Caco-2 (cell line): ENCODE results near the gene DPP10. TPM values are rescaled to one million over a fixed set of nuclear protein-coding genes. Genes with fewer than 3 reads are reported as not detected.

Experiments used
- BruUV-seq: library from RNA; stranded (reverse); fragments of 400-500 nt; replicated peaks from 2 replicates; lab custom pipeline; 2021; lab: Mats Ljungman, UMichigan
- CTCF ChIA-PET: fragments of 300-600 bp; sonication (Branson Sonifier 250); formaldehyde crosslinking; loops from one replicate; lab custom pipeline; 2022; ENCODE audit warnings: antibody characterized with exemption; lab: Charles Lee
- POLR2A ChIA-PET: fragments of 300-600 bp; sonication (Branson Sonifier 250); formaldehyde crosslinking; loops from one replicate; lab custom pipeline; 2022; ENCODE audit warnings: antibody characterized with exemption; lab: Charles Lee
- DNase-seq, 2 experiments: peaks; one replicate each; pipeline versions ENCODE4 v3.0.0 to v3.0.0-alpha.2; 2020 to 2022
- H3K27me3 ChIP-seq: replicated peaks from 2 replicates; pipeline ENCODE4 v1.6.0; 2011; ENCODE audit warnings: low read length; ENCODE audit not compliant: control insufficient read depth, insufficient read depth
- H3K36me3 ChIP-seq: 2 replicates; pipeline ENCODE4 v1.5.1; 2011; ENCODE audit warnings: low read length; ENCODE audit not compliant: control insufficient read depth, insufficient read depth
- H3K4me1 ChIP-seq: fragments of 250-450 bp; sonication (Bioruptor Pico); 2 replicates; pipeline ENCODE4 v1.5.1; 2020; ENCODE audit warnings: mild to moderate bottlenecking
- H3K4me3 ChIP-seq: 2 replicates; pipeline ENCODE4 v1.5.1; 2011; ENCODE audit warnings: low read depth, mild to moderate bottlenecking, control low read depth, low read length
- H3K9me3 ChIP-seq: fragments of 250-450 bp; sonication (Bioruptor Pico); 2 replicates; pipeline ENCODE4 v1.5.1; 2020; ENCODE audit warnings: mild to moderate bottlenecking, moderate library complexity
- H3K27ac Mint-ChIP-seq: one replicate; pipeline ENCODE4 v1.8.0; 2022; ENCODE audit warnings: mixed read lengths; ENCODE audit not compliant: unreplicated experiment
- H3K27me3 Mint-ChIP-seq: one replicate; pipeline ENCODE4 v1.8.0; 2022; ENCODE audit warnings: mixed read lengths; ENCODE audit not compliant: insufficient read depth, unreplicated experiment
- H3K36me3 Mint-ChIP-seq: one replicate; pipeline ENCODE4 v1.8.0; 2022; ENCODE audit warnings: mild to moderate bottlenecking, mixed read lengths; ENCODE audit not compliant: insufficient read depth, unreplicated experiment
- H3K4me1 Mint-ChIP-seq: one replicate; pipeline ENCODE4 v1.8.0; 2022; ENCODE audit warnings: low read depth, mixed read lengths; ENCODE audit not compliant: unreplicated experiment
- H3K4me3 Mint-ChIP-seq: one replicate; pipeline ENCODE4 v1.8.0; 2022; ENCODE audit warnings: mild to moderate bottlenecking, moderate library complexity, mixed read lengths; ENCODE audit not compliant: unreplicated experiment
- H3K9me3 Mint-ChIP-seq: one replicate; pipeline ENCODE4 v1.8.0; 2022; ENCODE audit warnings: mixed read lengths; ENCODE audit not compliant: unreplicated experiment
- intact Hi-C: fragments of 100-400 bp; cut with micrococcal nuclease; formaldehyde crosslinking; loops from one replicate; pipeline ENCODE4 v1.10.0; 2022; ENCODE audit not compliant: unreplicated experiment
- total RNA-seq: library from RNA; stranded (reverse); gene quantifications from 2 replicates; pipeline ENCODE4 v1.2.3, GENCODE V29; 2022
- TF ChIP-seq, protein P1 (sequence below), 2 experiments: fragments of 200-600 bp in 1 of 2; IDR thresholded peaks; 1 replicate in 1 of 2; 2 replicates in 1 of 2; pipeline versions ENCODE4 v1.5.1 to v1.8.0; 2011 to 2022; ENCODE audit warnings: antibody characterized with exemption in 1 of 2, control low read depth in 1 of 2, inconsistent platforms in 1 of 2, low read depth in 1 of 2, low read length in 1 of 2, mild to moderate bottlenecking in 1 of 2, moderate library complexity in 1 of 2; ENCODE audit not compliant: insufficient read depth in 1 of 2, severe bottlenecking in 1 of 2, unreplicated experiment in 1 of 2

DPP10 gene
- total RNA-seq, 1 experiment from 2014 or later = not detected

DNA sequence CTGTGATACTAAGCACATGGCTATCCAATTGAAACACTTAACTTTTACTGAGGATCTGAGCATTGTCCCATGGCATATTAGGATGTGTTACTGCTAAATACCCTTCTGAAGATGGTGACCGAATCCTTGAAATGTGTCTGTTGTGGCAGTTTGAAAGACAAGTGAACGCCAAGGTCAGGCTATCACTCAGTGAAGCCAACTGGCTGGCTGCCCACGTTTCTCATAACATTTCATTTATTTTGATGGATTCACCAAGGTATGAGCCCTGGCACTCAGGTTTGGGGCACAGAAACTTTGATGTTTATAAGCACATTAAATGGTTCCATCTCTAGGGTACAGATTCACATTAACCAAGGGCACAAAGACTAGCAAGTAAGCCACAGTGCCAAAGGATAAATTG is 850.3 kb downstream of the DPP10 start:
- Mint-ChIP-seq H3K27me3 (peaks cover 10% of the 10 kb centered on the region), H3K36me3 (no peaks in the 10 kb centered on the region), H3K4me1 (no peaks in the 10 kb centered on the region), H3K27ac (no peak overlapping the region), H3K4me3 (no peak overlapping the region), H3K9me3 (no peaks in the 10 kb centered on the region)
- Histone ChIP-seq H3K27me3 (no peaks in the 10 kb centered on the region), H3K36me3 (no peaks in the 10 kb centered on the region), H3K9me3 (no peaks in the 10 kb centered on the region; the same call in 1 of the 2 replicates), H3K4me1 (no peaks in the 10 kb centered on the region), H3K4me3 (no peak overlapping the region)
- no TSS peak for BruUV-seq
- POLR2A ChIA-PET = no interaction called here
- CTCF ChIA-PET = no interaction called here
- intact Hi-C loops = no loop called here
- no peak for DNase-seq
- TF ChIP-seq, protein P1, sequence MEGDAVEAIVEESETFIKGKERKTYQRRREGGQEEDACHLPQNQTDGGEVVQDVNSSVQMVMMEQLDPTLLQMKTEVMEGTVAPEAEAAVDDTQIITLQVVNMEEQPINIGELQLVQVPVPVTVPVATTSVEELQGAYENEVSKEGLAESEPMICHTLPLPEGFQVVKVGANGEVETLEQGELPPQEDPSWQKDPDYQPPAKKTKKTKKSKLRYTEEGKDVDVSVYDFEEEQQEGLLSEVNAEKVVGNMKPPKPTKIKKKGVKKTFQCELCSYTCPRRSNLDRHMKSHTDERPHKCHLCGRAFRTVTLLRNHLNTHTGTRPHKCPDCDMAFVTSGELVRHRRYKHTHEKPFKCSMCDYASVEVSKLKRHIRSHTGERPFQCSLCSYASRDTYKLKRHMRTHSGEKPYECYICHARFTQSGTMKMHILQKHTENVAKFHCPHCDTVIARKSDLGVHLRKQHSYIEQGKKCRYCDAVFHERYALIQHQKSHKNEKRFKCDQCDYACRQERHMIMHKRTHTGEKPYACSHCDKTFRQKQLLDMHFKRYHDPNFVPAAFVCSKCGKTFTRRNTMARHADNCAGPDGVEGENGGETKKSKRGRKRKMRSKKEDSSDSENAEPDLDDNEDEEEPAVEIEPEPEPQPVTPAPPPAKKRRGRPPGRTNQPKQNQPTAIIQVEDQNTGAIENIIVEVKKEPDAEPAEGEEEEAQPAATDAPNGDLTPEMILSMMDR (IDR thresholded peaks at IDR 0.05; ENCODE audit: insufficient read depth in 1 of 2, low read depth in 1 of 2, low read length in 1 of 2, severe bottlenecking in 1 of 2, unreplicated experiment in 1 of 2) = no peak

DNA sequence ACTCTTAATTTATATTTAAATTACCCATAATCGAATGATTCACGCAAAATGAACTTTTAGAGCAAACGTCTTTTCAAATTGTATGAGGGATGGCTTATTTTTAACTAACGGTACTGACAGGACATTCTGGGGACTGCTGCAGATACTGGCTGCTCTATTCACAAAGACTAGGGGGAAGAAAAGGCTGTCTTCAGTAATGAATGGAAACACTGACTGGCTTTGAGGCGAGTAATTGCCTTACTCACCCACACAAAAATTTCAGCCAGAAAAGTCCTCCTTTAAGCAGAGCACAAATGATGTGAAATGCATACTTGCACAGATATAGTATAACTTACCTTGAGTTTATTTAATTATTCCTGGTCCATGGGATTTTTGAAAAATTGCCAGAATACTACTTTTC is 852.6 kb downstream of the DPP10 start:
- Mint-ChIP-seq H3K36me3 (no peaks in the 10 kb centered on the region), H3K27ac (no peak overlapping the region)
- CTCF ChIA-PET = no interaction called here

DNA sequence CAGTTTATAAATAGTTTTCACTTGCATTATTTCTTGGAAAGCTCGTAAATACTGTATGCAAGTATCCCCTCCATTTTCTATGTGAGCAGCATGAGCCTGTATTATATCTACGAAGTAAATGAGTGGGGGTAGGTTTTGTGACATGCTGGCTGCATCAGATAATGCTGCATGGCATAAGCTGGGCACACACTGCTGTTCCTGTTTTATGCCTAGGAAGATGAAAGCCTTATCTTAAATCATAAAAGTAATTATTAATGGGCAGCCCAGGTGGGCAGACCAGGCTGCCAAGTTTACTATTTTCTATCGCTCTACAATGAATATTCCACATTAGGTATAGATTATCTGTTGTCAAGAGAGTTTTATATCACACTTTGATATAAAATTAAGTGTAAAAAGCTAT is 854.6 kb downstream of the DPP10 start:
- CTCF ChIA-PET = no interaction called here
- Mint-ChIP-seq H3K36me3 (no peaks in the 10 kb centered on the region), H3K4me1 (no peaks in the 10 kb centered on the region), H3K9me3 (no peaks in the 10 kb centered on the region), H3K27ac (no peak overlapping the region), H3K27me3 (peaks cover 10% of the 10 kb centered on the region), H3K4me3 (no peak overlapping the region)
- intact Hi-C loops = no loop called here
- H3K9me3 ChIP-seq = no peaks in the 10 kb centered on the region; the same call in 1 of the 2 replicates
- BruUV-seq = no TSS peak
- H3K27me3 ChIP-seq = no peaks in the 10 kb centered on the region
- no peak for DNase-seq
- TF ChIP-seq, protein P1 (IDR thresholded peaks at IDR 0.05; ENCODE audit: insufficient read depth in 1 of 2, low read depth in 1 of 2, low read length in 1 of 2, severe bottlenecking in 1 of 2, unreplicated experiment in 1 of 2) = no peak
- H3K4me3 ChIP-seq = no peak overlapping the region
- no peaks in the 10 kb centered on the region for H3K36me3 ChIP-seq
- POLR2A ChIA-PET = no interaction called here
- H3K4me1 ChIP-seq = no peaks in the 10 kb centered on the region

More for the DNA sequence above, 852.6 kb downstream of the DPP10 start:
- intact Hi-C loops = no loop called here
- Mint-ChIP-seq H3K4me3 (no peak overlapping the region), H3K4me1 (no peaks in the 10 kb centered on the region), H3K9me3 (no peaks in the 10 kb centered on the region), H3K27me3 (peaks cover 6% of the 10 kb centered on the region)
- POLR2A ChIA-PET = no interaction called here
- Histone ChIP-seq H3K4me3 (no peak overlapping the region), H3K9me3 (no peaks in the 10 kb centered on the region; the same call in 1 of the 2 replicates), H3K36me3 (no peaks in the 10 kb centered on the region), H3K27me3 (no peaks in the 10 kb centered on the region), H3K4me1 (no peaks in the 10 kb centered on the region)
- DNase-seq = no peak
- TF ChIP-seq, protein P1 (IDR thresholded peaks at IDR 0.05; ENCODE audit: insufficient read depth in 1 of 2, low read depth in 1 of 2, low read length in 1 of 2, severe bottlenecking in 1 of 2, unreplicated experiment in 1 of 2) = no peak
- BruUV-seq = no TSS peak
